HL-60 (cell line): ENCODE data around the gene U2AF1L4.

Experiments used
- CTCF ChIP-seq: IDR thresholded peaks from one replicate; pipeline ENCODE4 v1.5.1; 2011; ENCODE audit warnings: low read length, control low read depth, inconsistent platforms; ENCODE audit not compliant: insufficient read depth
- GABPA ChIP-seq: IDR thresholded peaks from 2 replicates; pipeline ENCODE4 v1.6.1; 2012; ENCODE audit warnings: low read depth
- POLR2AphosphoS5 ChIP-seq: IDR thresholded peaks from 2 replicates; pipeline ENCODE4 v1.6.1; 2012; ENCODE audit warnings: low read depth

DNA sequence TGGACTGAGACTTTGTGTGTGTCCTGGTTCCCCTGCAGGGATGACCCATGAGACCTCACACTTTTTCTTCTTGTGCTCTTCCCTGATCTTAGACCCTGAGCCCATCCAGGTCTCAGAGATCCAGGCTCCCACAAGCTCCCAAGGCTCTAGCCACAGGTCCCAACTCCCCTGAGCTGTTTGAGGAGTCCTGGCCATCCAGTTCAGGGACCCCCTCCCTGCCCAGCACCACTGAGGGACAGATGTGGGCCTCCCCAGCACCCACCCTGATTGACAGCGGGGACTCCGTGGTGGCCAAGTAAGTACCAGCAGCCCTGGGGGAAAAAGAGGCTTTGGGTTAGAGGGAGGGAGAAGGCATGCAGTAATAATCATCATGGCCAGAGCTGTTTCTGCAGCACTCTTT is 14.5 kb upstream of the U2AF1L4 start:
- TF ChIP-seq CTCF (no peak), POLR2AphosphoS5 (no peak), GABPA (no peak)
